HepG2 (cell line): ENCODE measurements around the gene GAN. TPM values are rescaled to one million over a fixed set of nuclear protein-coding genes. Genes with fewer than 3 reads are reported as not detected.

ENCODE experiments used
- BHLHE40 ChIP-seq: IDR thresholded peaks from 2 replicates; pipeline ENCODE4 v1.6.1; 2011; ENCODE audit warnings: low read length, improper control_type of control experiment
- FLYWCH1 ChIP-seq: sonication (generic); formaldehyde crosslinking; IDR thresholded peaks from 2 replicates; pipeline ENCODE4 v1.8.1; 2023; ENCODE audit warnings: mild to moderate bottlenecking, missing genetic modification reagents
- GMEB2 ChIP-seq: IDR thresholded peaks from 2 replicates; pipeline ENCODE4 v1.6.1; 2016; ENCODE audit warnings: missing biosample characterization, missing genetic modification reagents, low read depth
- JDP2 ChIP-seq: sonication (generic); formaldehyde crosslinking; IDR thresholded peaks from 2 replicates; pipeline ENCODE4 v1.8.1; 2022; ENCODE audit warnings: missing genetic modification reagents, borderline replicate concordance
- KIAA2018 ChIP-seq: sonication (generic); formaldehyde crosslinking; IDR thresholded peaks from 2 replicates; pipeline ENCODE4 v1.5.0; 2020; ENCODE audit warnings: mild to moderate bottlenecking, missing genetic modification reagents, borderline replicate concordance
- NFIC ChIP-seq: IDR thresholded peaks from 2 replicates; pipeline ENCODE4 v1.6.1; 2012; ENCODE audit warnings: mild to moderate bottlenecking, low read length, inconsistent platforms
- PRMT3 ChIP-seq: sonication (generic); formaldehyde crosslinking; IDR thresholded peaks from 2 replicates; pipeline ENCODE4 v1.8.1; 2022; ENCODE audit warnings: low read depth, mild to moderate bottlenecking, moderate library complexity, missing genetic modification reagents, borderline replicate concordance
- SALL2 ChIP-seq: sonication (generic); formaldehyde crosslinking; IDR thresholded peaks from 2 replicates; pipeline ENCODE4 v1.8.1; 2023; ENCODE audit warnings: mild to moderate bottlenecking, missing genetic modification reagents, inconsistent platforms
- SOX13 ChIP-seq, 3 experiments: fragments of 450-650 bp in 1 of 3; sonication (generic) in 1 of 3; formaldehyde crosslinking in 1 of 3; IDR thresholded peaks in 2 of 3; conservative IDR thresholded peaks in 1 of 3; 2 replicates each; pipeline versions ENCODE4 v1.5.0 to v1.6.1; 2016 to 2020; ENCODE audit warnings: antibody characterized with exemption in 1 of 3, mild to moderate bottlenecking in 1 of 3, missing compliant biosample characterization in 1 of 3, missing genetic modification reagents in 1 of 3, moderate library complexity in 1 of 3
- ZNF224 ChIP-seq: sonication (generic); formaldehyde crosslinking; IDR thresholded peaks from 2 replicates; pipeline ENCODE4 v1.5.0; 2020; ENCODE audit warnings: mild to moderate bottlenecking, missing genetic modification reagents
- ZNF34 ChIP-seq: sonication (generic); formaldehyde crosslinking; IDR thresholded peaks from 2 replicates; pipeline ENCODE4 v1.4.0; 2020; ENCODE audit warnings: mild to moderate bottlenecking, missing genetic modification reagents, borderline replicate concordance
- ZNF530 ChIP-seq: sonication (generic); formaldehyde crosslinking; IDR thresholded peaks from 2 replicates; pipeline ENCODE4 v1.5.0; 2020; ENCODE audit warnings: low read depth, mild to moderate bottlenecking, missing genetic modification reagents
- ZNF546 ChIP-seq: sonication (generic); formaldehyde crosslinking; conservative IDR thresholded peaks from 2 replicates; pipeline ENCODE4 v1.8.1; 2023; ENCODE audit warnings: mild to moderate bottlenecking, missing genetic modification reagents
- ZNF776 ChIP-seq: sonication (generic); formaldehyde crosslinking; IDR thresholded peaks from 2 replicates; pipeline ENCODE4 v1.4.0; 2020; ENCODE audit warnings: mild to moderate bottlenecking, missing genetic modification reagents
- polyA plus RNA-seq, 8 experiments: library from polyadenylated mRNA; depleted of rRNA in 3 of 8; stranded (reverse) in 7 of 8; unstranded in 1 of 8; fragments of >200 nt; fragmentation: Illumina TruSeq in 4 of 8; extraction: Trizol in 4 of 8; gene quantifications; 2 replicates each; pipeline versions ENCODE4 v1.2.1 to v1.2.3, GENCODE V29; 2011 to 2016; ENCODE audit warnings: low read depth in 4 of 8, missing spikeins in 1 of 8, mixed read lengths in 1 of 8; ENCODE audit not compliant: insufficient read depth in 1 of 8
- total RNA-seq, 5 experiments: library from RNA; depleted of rRNA; stranded (reverse); fragments of >200 nt; fragmentation: Illumina TruSeq; extraction: Trizol; gene quantifications; 2 replicates each; pipeline ENCODE4 v1.2.3, GENCODE V29; 2016; ENCODE audit warnings: low read depth in 1 of 5

GAN gene
- total and polyA plus RNA-seq, 2 of the 13 experiments (the other 11 are each of a cell fraction or from before 2014, with no cell fraction given) = 4.3 to 11.0 TPM

- no peak for TF ChIP-seq KIAA2018 (CRISPR knock-in tag)
- no peak for TF ChIP-seq FLYWCH1 (CRISPR knock-in tag)
- TF ChIP-seq ZNF34 (CRISPR knock-in tag) = peak; percentile 54; the same call in 1 of the 2 replicates
- TF ChIP-seq ZNF530 = no peak
- TF ChIP-seq JDP2 = no peak
- no peak for TF ChIP-seq NFIC
- no peak for TF ChIP-seq SOX13 (IDR thresholded peaks at IDR 0.05)
- TF ChIP-seq SOX13 (CRISPR knock-in tag; conservative IDR thresholded peaks at IDR 0.05 in 1 of 2, IDR thresholded peaks at IDR 0.05 in 1 of 2) = peak in 1 of 2 experiments; percentile 20; a peak in 1 of 4 replicates
- peak; percentile 87 for TF ChIP-seq GMEB2
- peak; percentile 92 for TF ChIP-seq SALL2 (CRISPR knock-in tag)
- 0 out of 2 replicates have a peak, but pooled peaks have one; percentile 88 for TF ChIP-seq ZNF224 (CRISPR knock-in tag)
- TF ChIP-seq ZNF776 = 0 out of 2 replicates have a peak, but pooled peaks have one; percentile 68
- TF ChIP-seq PRMT3 (CRISPR knock-in tag) = peak; percentile 45; the same call in 1 of the 2 replicates
- TF ChIP-seq BHLHE40 = peak; percentile 45; the same call in 1 of the 2 replicates
- no peak; the same call in 1 of the 2 replicates for TF ChIP-seq ZNF546
Measured at GRCh38 chr16:81314603-81315270, at the start of gene GAN (continued).
